Stimulated activated CD8-positive, alpha-beta memory T cell treated with anti-CD3 and anti-CD28 coated beads, Interleukin-7, amount 100 ng/mL, for 4 hours (primary cell): Measurements from ENCODE around the gene ACSS2.

Experiments
- DNase-seq, 2 donors: peaks; one replicate each; pipeline ENCODE4 v3.0.0-alpha.2; 2020; ENCODE audit warnings: low read depth in 2 of 2

ACSS2 gene, protein sequence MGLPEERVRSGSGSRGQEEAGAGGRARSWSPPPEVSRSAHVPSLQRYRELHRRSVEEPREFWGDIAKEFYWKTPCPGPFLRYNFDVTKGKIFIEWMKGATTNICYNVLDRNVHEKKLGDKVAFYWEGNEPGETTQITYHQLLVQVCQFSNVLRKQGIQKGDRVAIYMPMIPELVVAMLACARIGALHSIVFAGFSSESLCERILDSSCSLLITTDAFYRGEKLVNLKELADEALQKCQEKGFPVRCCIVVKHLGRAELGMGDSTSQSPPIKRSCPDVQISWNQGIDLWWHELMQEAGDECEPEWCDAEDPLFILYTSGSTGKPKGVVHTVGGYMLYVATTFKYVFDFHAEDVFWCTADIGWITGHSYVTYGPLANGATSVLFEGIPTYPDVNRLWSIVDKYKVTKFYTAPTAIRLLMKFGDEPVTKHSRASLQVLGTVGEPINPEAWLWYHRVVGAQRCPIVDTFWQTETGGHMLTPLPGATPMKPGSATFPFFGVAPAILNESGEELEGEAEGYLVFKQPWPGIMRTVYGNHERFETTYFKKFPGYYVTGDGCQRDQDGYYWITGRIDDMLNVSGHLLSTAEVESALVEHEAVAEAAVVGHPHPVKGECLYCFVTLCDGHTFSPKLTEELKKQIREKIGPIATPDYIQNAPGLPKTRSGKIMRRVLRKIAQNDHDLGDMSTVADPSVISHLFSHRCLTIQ

DNA sequence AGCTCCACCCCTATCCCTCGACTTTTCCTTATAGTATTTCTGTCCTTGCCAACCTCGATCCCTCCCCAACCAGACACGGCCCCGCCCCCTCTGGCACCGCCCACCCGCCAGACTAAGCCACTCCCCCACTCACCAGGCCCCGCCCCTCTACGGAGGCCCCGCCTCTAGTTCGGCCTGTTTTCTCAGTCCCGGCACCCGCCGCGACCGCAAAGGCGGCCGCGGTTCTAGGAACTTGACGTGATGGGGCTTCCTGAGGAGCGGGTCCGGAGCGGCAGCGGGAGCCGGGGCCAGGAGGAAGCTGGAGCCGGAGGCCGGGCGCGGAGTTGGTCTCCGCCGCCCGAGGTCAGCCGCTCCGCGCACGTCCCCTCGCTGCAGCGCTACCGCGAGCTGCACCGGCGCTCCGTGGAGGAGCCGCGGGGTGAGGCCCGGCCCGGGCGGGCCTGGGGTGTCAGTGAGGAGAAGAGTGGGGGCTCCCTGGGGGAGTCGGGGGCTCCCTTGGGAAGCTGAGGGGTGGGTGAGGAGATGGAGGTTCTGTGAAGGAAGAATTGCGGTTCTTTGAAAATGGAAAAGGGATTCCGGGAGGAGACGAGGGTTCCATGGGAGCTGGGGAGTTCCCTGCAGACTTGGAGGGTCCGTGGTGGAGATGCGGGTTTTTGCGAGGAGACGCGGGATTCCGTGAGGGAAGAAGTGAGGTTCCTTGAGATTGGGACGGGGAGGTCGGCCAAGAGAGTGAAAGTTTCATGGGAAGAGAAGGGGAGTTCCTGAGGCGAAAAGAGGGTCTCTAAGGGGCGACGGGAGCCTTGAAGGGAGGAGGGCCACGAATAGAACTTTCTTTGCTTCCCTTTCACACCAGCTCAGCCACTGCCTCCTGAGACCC, at the start of gene ACSS2:
ACSS2 (plus strand) TSS at position 207 of the 877 bp plus-strand sequence; CDS start at position 241, 34 bp downstream.
- peak in 1 of 2 donors; percentile 88 for DNase-seq

DNA sequence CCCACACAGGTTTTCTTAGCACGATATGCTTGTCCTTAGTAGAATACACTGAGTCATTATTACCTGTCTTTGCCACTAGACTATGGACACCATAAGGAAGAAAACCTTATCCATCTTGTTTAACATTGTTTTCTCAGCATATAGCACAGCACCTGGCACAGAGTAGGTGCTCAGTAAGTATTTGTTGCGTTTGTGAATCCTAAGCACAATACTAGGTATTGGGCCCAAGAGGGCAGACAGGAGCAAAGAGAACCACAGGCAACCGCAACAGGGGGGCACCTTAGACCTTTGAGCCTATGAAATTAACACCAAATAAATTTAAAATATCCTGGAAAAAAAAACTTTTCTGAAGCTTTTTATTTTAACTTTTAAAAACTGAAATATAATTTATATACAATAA, 47.2 kb upstream of the ACSS2 start:
- no peak for DNase-seq

DNA sequence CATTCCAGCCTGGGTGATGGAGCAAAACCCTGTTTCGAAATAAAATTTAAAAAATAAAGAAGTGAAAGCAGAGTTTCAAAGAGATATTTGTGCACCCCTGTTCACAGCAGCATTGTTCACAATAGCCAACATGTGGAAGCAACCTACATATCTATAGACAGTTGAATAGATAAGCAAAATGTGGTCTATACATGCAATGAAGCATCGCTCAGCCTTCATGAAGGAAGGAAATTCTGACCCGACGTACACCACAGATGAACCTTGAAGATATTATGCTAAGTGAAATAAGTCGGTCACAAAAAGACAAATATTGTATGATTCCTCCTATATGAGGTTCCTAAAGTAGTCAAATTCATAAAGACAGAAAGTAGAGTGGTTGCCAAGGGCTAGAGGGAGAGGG, 44.5 kb upstream of the ACSS2 start:
- DNase-seq = no peak

DNA sequence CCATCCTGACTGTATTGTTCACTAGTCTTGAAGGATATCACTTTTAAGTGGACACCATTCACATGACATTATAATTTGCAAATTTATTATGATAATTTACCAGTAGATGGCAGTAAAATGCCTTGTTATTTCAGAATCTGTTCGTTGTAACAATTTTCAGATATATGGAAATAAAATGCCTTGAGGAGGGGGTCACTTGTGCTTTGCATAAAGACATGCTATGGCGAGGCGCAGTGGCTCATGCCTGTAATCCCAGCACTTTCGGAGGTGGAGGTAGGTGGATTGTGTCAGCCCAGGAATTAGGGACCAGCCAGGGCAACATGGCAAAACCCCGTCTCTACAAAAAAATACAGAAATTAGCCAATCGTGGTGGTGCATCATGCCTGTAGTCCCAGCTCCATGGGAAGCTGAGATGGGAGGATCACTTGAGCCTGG, 41.9 kb upstream of the ACSS2 start:
- no peak for DNase-seq

DNA sequence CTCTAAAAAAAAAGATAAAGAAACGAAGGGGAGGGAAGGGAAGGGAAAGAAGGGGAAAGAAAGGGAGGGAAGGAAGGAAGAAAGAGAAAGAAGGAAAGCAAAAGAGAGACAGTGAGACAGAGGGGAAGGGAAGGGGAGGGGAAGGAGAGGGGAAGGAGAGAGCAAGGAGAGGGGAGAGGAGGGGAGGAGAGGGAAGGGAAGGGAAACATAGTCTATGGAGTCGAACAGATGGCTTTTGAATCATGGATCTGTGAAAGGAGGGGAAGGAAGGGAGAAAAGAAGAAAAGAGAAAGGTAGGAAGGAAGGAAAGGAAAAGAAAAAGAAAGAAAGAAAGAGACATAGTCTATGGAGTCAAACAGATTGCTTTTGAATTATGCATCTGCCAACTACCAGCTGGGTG, 34.3 kb upstream of the ACSS2 start:
- no peak for DNase-seq

DNA sequence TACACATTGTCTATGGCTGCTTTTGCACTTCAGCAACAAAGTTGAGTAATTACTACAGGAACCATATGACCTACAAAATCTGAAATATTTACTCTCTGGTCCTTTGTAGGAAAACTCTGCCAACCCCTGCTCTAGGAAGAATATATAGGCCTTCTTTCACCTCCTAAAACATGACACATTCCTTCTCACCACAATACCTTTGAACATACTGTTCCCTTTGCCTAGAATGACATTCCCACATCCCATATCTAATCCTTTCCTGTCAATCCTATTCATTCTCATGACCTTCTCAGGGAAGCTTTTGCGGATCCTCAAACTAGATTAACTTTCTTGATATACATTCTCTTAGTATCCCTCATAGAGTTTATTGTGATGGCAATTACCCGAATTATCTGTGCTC, 33.0 kb upstream of the ACSS2 start:
- DNase-seq = no peak

DNA sequence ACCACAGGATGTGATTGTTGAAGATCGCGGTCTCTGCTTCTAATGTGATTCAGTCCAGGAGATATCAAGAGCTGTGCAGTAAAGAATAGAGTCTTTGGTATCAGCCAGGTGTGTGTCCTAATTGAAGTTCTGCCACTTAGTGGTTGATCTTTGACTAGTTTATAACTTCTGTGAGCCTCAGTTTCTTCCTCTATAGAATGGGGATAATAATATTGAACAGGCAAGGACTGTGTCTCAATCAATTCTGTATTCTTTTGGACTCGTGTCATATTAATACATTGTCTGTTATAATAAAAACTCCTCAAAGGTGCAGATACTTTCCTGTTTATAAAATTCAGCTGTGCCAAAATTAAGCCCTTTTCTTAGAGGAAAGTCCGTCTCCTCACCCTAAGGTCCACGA, 27.8 kb upstream of the ACSS2 start:
- DNase-seq = no peak

DNA sequence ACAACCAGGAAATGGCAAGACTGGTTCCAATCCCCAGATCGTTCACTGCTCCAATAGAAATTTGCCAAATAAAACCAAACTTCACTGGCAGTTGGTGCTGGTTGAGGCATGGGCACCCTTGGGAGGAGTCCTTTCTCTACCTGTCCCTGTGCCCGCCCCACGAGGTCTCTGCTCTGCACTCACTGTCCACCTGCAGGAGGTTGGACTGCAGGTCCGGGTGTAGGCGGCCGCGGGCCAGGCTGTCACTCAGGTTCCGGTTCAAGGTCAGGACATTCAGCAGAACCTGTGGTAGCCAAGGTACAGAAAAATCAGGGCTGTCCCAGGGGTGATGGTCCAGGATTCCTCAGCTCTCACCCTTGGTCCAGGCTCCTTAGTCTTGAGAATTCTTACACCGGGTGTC, 26.6 kb upstream of the ACSS2 start:
- DNase-seq = no peak

DNA sequence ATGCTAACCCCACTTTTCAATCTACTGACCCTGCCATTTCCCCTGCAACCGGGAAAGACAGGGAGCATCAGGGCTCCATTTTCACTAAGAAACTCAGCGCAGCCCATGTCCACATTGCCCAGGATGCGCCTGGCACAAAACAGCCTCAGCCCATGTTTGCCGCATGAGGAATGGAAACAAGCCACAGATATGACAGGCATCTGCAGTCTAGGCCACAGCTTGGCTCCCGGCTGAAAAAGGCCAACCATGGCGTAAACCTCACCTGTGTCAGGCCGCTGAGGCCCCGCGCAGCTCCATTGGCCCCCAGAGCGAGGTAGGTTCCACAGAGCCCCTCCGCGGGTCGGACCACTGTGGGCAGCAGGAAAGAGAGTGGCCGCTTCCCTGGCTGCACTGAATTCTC, 25.4 kb upstream of the ACSS2 start:
- no peak for DNase-seq

DNA sequence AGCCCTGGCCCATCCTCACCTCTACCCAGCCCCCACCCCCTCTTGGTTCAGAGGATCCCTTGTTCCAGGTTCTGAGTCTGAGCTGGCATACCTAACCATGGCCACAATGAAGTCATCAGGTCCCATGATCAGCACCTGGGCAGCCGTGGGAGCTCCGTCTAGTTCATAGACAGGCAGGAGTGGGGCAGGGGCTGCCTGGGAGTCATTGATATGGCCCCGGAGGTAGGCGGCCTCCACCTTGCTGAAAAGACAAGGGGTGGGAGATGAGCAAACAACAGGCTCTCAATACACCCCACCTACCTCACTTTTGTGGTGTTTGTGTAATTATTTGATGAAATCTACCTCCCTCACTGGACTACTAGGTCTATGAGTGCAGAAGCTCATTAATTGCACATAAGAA, 24.1 kb upstream of the ACSS2 start:
- DNase-seq = no peak

DNA sequence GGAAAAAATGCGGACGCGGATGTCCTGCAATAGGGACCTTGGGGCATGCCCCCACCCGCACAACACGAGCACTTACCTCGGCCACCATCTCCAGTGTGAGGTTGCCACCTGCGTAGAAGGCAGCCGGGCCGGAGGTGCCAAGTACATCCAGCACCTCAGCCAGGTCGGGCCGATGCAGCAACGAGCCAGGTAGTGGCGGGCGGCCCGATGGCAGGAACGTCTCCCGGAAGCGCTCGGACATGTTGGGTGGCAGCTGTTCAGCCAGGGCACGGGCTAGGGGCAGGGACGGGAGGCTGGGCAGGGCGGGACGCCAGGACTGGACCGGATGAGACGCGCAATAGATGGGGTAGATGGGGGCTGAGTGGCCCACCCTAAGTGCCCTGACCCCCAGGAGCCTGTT, 17.0 kb upstream of the ACSS2 start:
- DNase-seq = no peak

DNA sequence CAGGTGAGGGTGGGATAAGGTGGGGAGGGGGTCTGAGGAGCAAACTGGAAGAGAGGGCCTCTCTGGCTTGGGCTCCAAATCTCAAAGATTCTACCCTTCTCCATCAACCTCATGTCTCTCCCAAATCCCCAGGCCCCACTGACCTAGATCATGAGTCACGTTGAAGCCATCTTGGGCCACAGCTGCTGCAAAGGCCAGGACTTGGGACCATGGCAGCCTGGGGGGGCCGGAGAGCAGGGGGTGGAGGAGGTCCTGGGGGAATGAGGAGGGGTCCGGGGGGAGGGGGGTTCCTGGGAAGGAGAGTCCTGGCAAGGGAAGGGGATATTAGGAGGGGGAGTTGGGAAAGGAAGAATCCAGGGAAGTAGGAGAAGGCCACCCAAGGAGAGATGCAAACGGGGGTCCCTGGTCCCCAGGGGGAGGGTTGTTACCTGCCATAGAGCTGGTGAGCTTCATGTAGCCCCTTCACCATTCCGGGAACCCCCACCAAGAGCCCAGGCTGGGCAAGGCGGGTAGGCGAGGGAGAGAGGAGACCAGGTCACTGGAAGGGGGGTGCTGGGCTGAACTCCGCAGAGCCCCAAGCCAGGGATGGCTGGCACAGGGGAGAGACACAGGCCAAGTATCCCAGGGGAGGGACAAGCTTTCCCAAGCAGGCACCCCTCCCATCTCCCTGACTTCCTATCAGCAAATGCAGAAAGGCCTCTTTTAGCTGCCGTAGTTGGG, 16.4 kb upstream of the ACSS2 start:
- DNase-seq = no peak

DNA sequence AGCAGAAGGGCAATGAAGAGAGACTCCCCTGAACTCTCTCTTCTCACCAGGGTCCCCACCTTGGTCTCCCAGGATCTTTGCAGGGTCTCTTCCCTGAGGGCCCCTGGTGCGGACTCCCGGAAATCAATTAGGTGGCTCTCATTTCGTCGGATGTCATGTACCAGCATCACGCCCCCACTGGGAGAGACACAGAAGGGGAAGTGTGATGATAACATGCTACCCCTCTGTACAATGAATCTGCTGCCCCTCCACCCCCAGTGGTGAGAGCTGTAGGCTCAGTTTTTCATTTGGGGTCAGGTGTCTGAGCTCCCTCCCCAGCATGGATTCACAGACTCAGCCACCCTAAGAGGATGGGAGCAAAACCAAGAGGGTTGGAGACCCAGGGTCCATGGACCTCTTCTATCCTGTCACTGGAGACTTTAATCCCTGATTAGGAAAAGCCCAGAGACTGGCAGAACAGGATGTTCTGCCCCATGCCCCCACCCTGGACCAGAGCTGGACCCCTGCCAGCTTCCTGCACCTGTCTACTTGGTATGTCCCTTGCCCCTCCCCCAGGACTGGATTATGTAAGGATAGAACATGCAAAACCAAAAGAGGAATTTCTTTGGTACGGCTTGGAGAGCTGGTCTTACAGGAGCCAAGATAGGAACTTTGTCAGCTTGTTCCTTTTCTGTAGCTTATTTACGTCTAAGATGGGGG, 14.9 kb upstream of the ACSS2 start:
- DNase-seq = no peak

DNA sequence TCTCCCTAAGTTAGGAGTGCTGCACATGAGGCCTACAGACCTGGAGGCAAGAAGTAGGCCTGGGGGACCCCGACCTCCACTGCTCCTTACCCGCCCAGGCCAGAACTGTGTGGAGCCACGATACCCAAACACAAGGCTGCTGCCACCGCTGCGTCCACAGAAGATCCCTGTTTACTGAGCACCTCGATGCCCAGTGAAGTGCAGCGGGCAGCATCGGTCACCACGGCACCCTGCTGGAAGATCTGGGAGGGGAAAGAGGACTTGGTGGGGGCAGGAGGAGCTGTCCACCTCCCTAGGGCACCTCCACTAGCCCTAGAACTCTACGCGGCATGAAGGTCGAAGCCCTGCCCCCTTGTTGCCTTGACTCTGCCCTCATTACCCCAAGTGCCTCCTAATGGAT, 13.7 kb upstream of the ACSS2 start:
- DNase-seq = no peak

DNA sequence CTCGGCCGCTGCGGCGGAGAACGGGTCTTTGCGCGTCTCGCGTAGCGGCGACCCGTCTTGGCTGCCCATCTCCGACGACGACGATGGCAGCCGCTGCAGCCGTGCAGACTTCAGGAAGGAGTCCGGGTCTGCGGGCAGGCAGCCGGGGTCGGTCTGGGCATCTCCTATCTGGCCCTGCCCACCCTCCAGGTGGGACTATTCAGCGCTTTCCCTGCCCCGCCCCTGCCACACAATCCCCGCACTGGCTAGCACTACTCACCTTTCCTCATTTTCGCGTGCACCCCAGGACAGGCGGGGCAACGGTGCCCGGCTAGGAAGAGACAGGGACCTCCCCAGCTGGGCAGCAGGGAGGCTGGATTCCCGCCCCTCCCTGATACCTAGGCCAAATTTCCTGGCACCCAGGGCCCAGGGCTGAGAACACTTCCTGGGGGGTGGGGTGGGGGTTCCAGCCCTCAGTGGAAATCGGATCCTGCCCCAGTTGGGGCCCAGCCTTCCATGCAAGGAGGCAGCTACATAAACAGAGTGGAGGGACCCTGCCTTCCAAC, 12.9 kb upstream of the ACSS2 start:
- DNase-seq = no peak

DNA sequence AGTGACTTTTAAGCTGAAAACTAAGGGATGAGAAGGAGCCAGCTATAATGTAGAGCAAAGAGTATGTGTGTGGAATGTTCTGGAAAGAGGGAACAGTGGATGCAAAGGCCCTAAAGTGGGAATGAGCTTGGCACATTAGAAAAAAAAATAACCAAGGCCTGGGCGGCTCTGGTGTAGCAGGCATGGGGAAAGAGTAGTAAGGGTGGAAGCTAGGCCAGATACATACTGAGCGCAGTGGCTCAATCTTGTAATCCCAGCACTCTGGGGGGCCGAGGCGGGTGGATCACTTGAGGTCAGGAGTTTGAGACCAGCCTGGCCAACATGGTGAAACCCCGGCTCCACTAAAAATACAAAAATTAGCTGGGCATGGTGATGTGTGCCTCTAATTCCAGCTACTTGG, 12.2 kb upstream of the ACSS2 start:
- no peak for DNase-seq

DNA sequence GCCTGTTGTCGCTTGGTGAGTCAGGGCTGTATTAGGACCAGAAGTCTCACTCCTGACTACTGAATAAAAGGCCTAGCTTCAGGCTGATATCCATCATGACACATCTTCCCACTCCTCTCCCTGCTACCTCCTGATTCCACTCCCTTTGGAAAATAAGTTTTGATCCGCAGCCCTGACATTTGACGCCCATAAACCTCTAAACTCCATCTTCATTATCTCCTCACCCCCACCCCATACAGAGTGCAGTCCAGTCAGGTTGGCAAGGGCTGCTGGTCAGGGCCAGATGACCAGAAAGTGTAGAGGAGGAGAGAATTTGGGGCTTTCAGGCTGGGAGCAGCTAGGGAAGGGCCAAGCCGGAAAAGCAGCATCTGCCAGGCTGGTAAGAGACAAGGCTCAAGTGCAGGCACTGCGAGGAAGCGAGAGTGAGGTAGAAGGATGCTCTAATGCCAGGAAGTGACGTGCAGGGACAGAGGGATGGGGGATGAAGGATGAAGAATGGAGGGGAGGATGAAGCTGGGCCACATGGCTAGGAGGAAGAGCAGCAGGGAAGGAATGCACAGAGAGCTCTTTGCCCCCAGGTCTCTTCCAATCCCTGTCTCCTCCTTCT, 5.0 kb upstream of the ACSS2 start:
- no peak for DNase-seq

DNA sequence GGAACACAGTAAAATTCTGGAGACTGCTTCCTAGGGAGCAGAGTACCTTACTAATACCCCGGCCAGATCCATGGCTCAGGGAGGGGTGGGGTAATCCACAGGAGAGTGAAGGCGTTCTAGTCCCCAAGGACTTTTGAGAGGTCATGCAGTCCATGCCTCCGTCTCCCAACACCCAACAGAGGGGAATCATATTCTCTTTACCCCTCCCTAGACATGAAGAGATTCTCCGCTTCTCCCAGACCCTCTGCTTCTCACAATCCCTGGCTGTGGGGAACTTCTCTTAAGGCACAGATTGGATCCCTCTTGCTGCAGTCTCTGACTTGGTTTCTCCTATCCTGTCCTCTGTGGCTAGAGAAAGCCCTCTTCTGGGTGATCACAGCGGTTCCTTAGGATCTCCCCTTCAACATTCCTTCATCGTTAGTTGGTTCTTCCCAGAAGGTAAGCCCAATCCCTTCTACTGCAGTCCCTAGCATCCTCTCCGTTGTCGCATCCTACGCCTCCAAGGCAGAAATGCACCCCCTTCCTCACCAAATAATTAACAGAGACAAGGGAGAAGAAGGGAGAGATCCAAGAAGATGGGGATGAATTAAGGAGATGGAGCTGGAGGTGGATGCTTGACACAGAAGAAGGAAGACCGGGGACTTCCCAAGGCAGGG, 4.3 kb upstream of the ACSS2 start:
- no peak for DNase-seq

DNA sequence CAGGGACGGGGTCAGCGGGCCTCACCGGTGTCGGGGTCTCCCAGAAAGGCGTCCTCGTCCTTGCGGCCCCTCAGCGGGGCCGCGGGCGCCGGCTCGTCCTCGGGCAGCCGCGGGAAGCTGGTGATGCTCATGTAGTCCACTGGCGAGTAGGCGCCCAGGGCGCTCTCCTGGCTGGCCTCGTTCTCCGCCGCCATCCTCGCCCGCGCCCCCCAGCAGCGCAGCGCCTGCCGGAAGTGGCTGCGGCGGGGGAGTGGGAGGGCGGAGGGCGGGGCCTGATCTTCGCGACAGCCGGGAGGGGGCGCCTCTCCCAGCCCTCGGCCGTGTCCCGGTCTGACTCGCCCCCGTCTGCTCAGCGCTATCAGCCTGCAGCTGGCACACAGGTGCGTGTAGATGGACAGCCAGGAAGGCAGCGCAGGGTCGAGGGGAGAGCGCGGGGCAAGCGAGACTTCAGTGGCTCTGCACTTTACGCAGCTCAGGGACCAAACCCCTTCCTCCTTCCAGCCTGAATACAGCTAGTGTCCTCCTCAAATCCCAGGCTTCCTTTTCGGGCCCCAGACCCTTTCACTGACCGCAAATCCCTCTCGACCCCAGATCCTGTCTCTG, 3.7 kb upstream of the ACSS2 start, which contains the start of gene GGT7:
GGT7 (minus strand) TSS at position 235 of the 603 bp plus-strand sequence; CDS start at position 194, 41 bp downstream.
- peak; percentile 71 to 84 for DNase-seq
